NCI-H2171 treated with DMSO at 0.1 percent for 48 hours (cell line): Measurements from ENCODE around the gene IGSF9.

Experiments used
- DNase-seq: peaks from one replicate; lab custom pipeline; 2025; lab: John Stamatoyannopoulos, UW

The IGSF9 gene

GRCh38 chr1:159945483-159946241 is at the start of gene IGSF9:
TSS of gene IGSF9 (minus strand) at chr1:159945613. CDS start at chr1:159943454, 2,159 bp downstream.
- DNase-seq: peak; percentile 95

- DNase-seq: no peak
Measured at GRCh38 chr1:159994896-159995295, 49.5 kb upstream of the IGSF9 start.

- no peak for DNase-seq
Measured at GRCh38 chr1:159993911-159994310, 48.5 kb upstream of the IGSF9 start.

- no peak for DNase-seq
Measured at GRCh38 chr1:159992161-159992560, 46.7 kb upstream of the IGSF9 start.

GRCh38 chr1:159991513-159991912 is 46.1 kb upstream of the IGSF9 start:
- no peak for DNase-seq

- no peak for DNase-seq
Measured at GRCh38 chr1:159990005-159990404, 44.6 kb upstream of the IGSF9 start.

GRCh38 chr1:159989581-159989980 is 44.2 kb upstream of the IGSF9 start:
- DNase-seq: no peak

GRCh38 chr1:159988006-159988405 is 42.6 kb upstream of the IGSF9 start:
- no peak for DNase-seq

- DNase-seq: no peak
Measured at GRCh38 chr1:159987186-159987585, 41.8 kb upstream of the IGSF9 start.

- DNase-seq: no peak
Measured at GRCh38 chr1:159986531-159986930, 41.1 kb upstream of the IGSF9 start.

- DNase-seq: no peak
Measured at GRCh38 chr1:159986093-159986492, 40.7 kb upstream of the IGSF9 start.

- no peak for DNase-seq
Measured at GRCh38 chr1:159985473-159985872, 40.1 kb upstream of the IGSF9 start.

GRCh38 chr1:159983681-159984080 is 38.3 kb upstream of the IGSF9 start:
- no peak for DNase-seq

- DNase-seq: no peak
Measured at GRCh38 chr1:159982280-159982679, 36.9 kb upstream of the IGSF9 start.

GRCh38 chr1:159981351-159982055 is 36.1 kb upstream of the IGSF9 start:
- no peak for DNase-seq

- no peak for DNase-seq
Measured at GRCh38 chr1:159980786-159981185, 35.4 kb upstream of the IGSF9 start.

- DNase-seq: no peak
Measured at GRCh38 chr1:159980076-159980475, 34.7 kb upstream of the IGSF9 start.

GRCh38 chr1:159979257-159979656 is 33.8 kb upstream of the IGSF9 start:
- no peak for DNase-seq

- no peak for DNase-seq
Measured at GRCh38 chr1:159978107-159978398, 32.6 kb upstream of the IGSF9 start.

- no peak for DNase-seq
Measured at GRCh38 chr1:159977364-159978106, 32.1 kb upstream of the IGSF9 start.

- DNase-seq: no peak
Measured at GRCh38 chr1:159974350-159974965, 29.0 kb upstream of the IGSF9 start.

- DNase-seq: no peak
Measured at GRCh38 chr1:159973350-159973940, 28.0 kb upstream of the IGSF9 start.
